Calu3 (cell line): ENCODE measurements around the gene EBLN1. TPM values are rescaled to one million over a fixed set of nuclear protein-coding genes. Genes with fewer than 3 reads are reported as not detected.
A peak's percentile ranks its signal among the peaks of the same experiment; 100 is the strongest.

Source experiments
- BruUV-seq: library from RNA; stranded (reverse); fragments of 400-500 nt; replicated peaks from 2 replicates; lab custom pipeline; 2021; lab: Mats Ljungman, UMichigan
- CTCF ChIA-PET: fragments of 300-600 bp; sonication (Branson Sonifier 250); formaldehyde crosslinking; loops from one replicate; lab custom pipeline; 2022; ENCODE audit warnings: antibody characterized with exemption; lab: Charles Lee
- DNase-seq: peaks from one replicate; pipeline ENCODE4 v3.0.0; 2022
- H3K27ac Mint-ChIP-seq: one replicate; pipeline ENCODE4 v1.8.0; 2022; ENCODE audit warnings: mixed read lengths; ENCODE audit not compliant: unreplicated experiment
- H3K27me3 Mint-ChIP-seq: one replicate; pipeline ENCODE4 v1.8.0; 2022; ENCODE audit warnings: mixed read lengths; ENCODE audit not compliant: unreplicated experiment
- H3K36me3 Mint-ChIP-seq: one replicate; pipeline ENCODE4 v1.8.0; 2022; ENCODE audit warnings: mild to moderate bottlenecking, moderate library complexity, mixed read lengths; ENCODE audit not compliant: insufficient read depth, unreplicated experiment
- H3K4me1 Mint-ChIP-seq: one replicate; pipeline ENCODE4 v1.8.0; 2022; ENCODE audit warnings: mild to moderate bottlenecking, low read depth, mixed read lengths; ENCODE audit not compliant: unreplicated experiment
- H3K4me3 Mint-ChIP-seq: one replicate; pipeline ENCODE4 v1.8.0; 2022; ENCODE audit warnings: mild to moderate bottlenecking, low read depth, moderate library complexity, mixed read lengths; ENCODE audit not compliant: unreplicated experiment
- H3K9me3 Mint-ChIP-seq: one replicate; pipeline ENCODE4 v1.8.0; 2022; ENCODE audit warnings: low read depth, mixed read lengths; ENCODE audit not compliant: unreplicated experiment
- intact Hi-C: fragments of 100-400 bp; cut with micrococcal nuclease; formaldehyde crosslinking; loops from one replicate; pipeline ENCODE4 v1.10.0; 2022; ENCODE audit not compliant: unreplicated experiment
- total RNA-seq: library from RNA; stranded (reverse); gene quantifications from 2 replicates; pipeline ENCODE4 v1.2.3, GENCODE V29; 2022
- TF ChIP-seq, protein P1 (sequence below): fragments of 200-600 bp; IDR thresholded peaks from one replicate; pipeline ENCODE4 v1.8.0; 2022; ENCODE audit warnings: antibody characterized with exemption; ENCODE audit not compliant: unreplicated experiment

EBLN1 gene
- total RNA-seq, 1 experiment from 2014 or later: not detected

DNA sequence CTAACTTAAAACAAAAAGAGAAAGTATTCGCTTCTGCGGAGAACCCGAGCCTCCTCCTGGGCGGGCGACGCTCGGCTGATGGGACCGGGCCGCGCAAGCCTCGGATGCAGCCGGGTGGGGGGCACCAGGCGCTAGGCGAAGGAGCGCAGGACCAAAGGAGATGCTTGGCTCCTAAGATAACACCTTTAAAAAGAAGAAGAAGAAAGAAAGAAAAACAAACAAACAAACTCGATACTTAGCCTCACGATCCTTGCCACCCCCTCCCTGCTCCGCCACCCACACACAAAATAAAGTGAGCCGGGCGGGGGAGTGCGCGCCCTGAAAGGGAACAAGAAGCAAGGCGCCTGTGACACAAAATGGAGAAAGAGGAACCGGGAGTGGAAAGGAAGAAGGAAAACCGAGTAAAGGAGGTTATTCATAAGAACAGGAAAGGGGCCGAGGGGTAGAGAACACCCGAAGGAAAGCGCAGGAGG lies 34.0 kb upstream of the EBLN1 start:
- Mint-ChIP-seq H3K27me3 (no peaks in the 10 kb centered on the region), H3K4me3 (peak overlapping the region; percentile 80), H3K9me3 (no peaks in the 10 kb centered on the region), H3K36me3 (peaks cover 16% of the 10 kb centered on the region), H3K4me1 (peaks cover 9% of the 10 kb centered on the region), H3K27ac (peak overlapping the region; percentile 90)
- CTCF ChIA-PET: no interaction called here
- TF ChIP-seq, protein P1, sequence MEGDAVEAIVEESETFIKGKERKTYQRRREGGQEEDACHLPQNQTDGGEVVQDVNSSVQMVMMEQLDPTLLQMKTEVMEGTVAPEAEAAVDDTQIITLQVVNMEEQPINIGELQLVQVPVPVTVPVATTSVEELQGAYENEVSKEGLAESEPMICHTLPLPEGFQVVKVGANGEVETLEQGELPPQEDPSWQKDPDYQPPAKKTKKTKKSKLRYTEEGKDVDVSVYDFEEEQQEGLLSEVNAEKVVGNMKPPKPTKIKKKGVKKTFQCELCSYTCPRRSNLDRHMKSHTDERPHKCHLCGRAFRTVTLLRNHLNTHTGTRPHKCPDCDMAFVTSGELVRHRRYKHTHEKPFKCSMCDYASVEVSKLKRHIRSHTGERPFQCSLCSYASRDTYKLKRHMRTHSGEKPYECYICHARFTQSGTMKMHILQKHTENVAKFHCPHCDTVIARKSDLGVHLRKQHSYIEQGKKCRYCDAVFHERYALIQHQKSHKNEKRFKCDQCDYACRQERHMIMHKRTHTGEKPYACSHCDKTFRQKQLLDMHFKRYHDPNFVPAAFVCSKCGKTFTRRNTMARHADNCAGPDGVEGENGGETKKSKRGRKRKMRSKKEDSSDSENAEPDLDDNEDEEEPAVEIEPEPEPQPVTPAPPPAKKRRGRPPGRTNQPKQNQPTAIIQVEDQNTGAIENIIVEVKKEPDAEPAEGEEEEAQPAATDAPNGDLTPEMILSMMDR: no peak
- BruUV-seq: no TSS peak
- DNase-seq: peak; percentile 54
- intact Hi-C loops: no loop called here

DNA sequence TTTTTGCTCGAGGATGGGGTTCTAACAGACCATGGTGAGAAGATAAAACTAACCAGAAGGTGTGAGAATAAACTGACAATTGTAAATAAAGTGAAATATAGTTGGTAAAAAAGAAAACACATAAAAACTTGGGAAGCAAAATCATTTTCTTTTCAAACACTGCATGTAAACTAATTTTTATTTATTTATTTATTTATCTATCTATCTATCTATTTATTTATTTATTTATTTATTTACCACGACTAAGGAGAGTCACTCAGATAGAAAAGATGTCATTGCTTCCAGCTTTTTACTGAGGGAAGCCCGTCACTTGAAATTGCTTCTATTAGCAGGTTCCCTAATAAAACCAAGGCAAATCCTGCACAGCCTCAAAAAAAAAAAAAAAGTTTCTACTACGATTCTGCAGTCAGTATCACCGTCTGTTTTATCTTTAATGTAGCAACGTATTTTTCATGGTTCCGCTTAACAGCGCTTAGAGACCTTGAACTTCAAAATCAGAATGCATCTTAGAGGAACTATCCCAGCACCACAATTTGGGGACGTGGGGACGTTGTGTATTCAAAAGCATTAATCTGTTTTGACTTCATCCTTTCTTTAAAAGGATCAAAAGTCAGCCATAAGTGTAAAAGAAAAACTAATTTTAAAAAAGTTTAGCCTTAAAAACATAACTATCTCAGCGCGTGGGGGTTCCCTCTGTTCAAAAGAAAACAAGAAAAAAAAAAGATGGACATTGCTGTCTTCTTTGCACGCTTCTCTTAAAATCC lies 33.3 kb upstream of the EBLN1 start:
- CTCF ChIA-PET: no interaction called here
- TF ChIP-seq, protein P1: no peak
- no TSS peak for BruUV-seq
- peaks cover 14% of the 10 kb centered on the region for H3K4me1 Mint-ChIP-seq
- peak overlapping the region; percentile 80 for H3K4me3 Mint-ChIP-seq
- no peaks in the 10 kb centered on the region for H3K9me3 Mint-ChIP-seq
- H3K36me3 Mint-ChIP-seq: peaks cover 21% of the 10 kb centered on the region
- H3K27me3 Mint-ChIP-seq: no peaks in the 10 kb centered on the region
- H3K27ac Mint-ChIP-seq: no peak overlapping the region
- intact Hi-C loops: no loop called here
- DNase-seq: no peak

DNA sequence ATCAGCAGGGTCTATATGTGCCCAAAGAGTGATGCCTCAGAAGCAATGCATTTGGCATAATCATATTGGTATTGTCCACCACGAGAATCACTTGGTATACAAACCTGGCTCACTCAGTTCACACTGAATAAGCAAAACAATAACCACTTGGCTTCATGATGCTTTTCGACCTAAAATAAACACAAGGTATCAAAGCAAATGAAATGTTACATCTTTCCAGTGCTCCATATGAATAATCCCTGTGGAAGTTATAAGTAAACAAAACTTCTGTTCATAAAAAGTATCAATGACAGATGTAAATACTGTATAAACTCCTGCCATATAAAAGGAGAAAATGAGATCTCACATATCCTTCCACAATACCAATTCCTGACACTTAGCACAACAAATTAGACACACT lies 29.8 kb upstream of the EBLN1 start:
- intact Hi-C loops: loop anchor here (2.0 to 10.0 kb wide), 4 partner anchors 17 to 737 kb away; partner anchors contain the start of gene DNAJC1
- BruUV-seq: no TSS peak
- CTCF ChIA-PET: no interaction called here
- TF ChIP-seq, protein P1: no peak
- H3K4me3 Mint-ChIP-seq: no peak overlapping the region
- DNase-seq: no peak
- H3K27me3 Mint-ChIP-seq: no peaks in the 10 kb centered on the region
- peak overlapping the region; percentile 90 for H3K27ac Mint-ChIP-seq
- peaks cover 16% of the 10 kb centered on the region for H3K36me3 Mint-ChIP-seq
- peaks cover 23% of the 10 kb centered on the region for H3K4me1 Mint-ChIP-seq
- no peaks in the 10 kb centered on the region for H3K9me3 Mint-ChIP-seq

DNA sequence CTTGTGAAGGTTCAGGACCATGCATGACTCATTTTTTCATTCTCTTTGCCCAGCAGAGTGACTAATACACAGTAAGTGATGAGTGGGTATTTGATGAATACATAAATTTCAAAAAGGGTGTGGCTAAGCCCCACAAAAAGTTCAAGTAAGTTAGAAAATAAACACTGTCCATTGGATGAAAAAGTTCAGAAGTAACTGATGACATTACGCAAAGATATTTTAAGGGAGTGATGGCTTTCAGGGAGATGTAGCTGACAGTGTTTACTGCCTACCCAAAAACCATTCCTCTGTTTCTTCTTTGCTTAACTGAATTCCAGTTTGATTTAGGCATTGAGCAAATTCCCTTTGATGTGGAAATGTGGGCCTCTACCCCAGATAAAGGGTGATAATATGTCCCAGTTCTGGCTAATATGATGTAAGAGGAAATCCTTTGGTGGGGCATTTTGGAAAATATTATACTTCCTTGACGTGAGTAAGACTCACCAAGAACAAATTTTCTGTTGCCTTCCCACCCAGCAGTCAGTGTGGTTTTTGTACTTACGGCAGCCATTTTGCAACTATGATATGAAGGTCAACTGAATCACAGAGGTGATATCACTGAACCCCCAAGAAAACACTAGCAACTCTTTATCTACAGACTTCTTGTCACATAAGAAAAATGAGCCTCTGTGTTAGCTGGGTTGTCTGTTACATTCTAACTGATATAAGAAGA lies 29.0 kb upstream of the EBLN1 start:
- intact Hi-C loops: loop anchor here (2.0 to 10.0 kb wide), 4 partner anchors 16 to 738 kb away; partner anchors contain the start of gene DNAJC1
- H3K27me3 Mint-ChIP-seq: no peaks in the 10 kb centered on the region
- no peaks in the 10 kb centered on the region for H3K9me3 Mint-ChIP-seq
- CTCF ChIA-PET: no interaction called here
- peaks cover 12% of the 10 kb centered on the region for H3K36me3 Mint-ChIP-seq
- peak; percentile 41 for DNase-seq
- TF ChIP-seq, protein P1: no peak
- H3K4me3 Mint-ChIP-seq: no peak overlapping the region
- peaks cover 23% of the 10 kb centered on the region for H3K4me1 Mint-ChIP-seq
- H3K27ac Mint-ChIP-seq: peak overlapping the region; percentile 90
- no TSS peak for BruUV-seq
